GM18499 (cell line): Measurements from ENCODE around the gene TENM4.

Source experiments
- ATAC-seq: cut with Tn5 transposase; IDR thresholded peaks from one replicate; pipeline ENCODE4 v1.9.1; 2021; ENCODE audit warnings: moderate number of reproducible peaks; ENCODE audit not compliant: insufficient read depth, unreplicated experiment

The TENM4 gene

DNA sequence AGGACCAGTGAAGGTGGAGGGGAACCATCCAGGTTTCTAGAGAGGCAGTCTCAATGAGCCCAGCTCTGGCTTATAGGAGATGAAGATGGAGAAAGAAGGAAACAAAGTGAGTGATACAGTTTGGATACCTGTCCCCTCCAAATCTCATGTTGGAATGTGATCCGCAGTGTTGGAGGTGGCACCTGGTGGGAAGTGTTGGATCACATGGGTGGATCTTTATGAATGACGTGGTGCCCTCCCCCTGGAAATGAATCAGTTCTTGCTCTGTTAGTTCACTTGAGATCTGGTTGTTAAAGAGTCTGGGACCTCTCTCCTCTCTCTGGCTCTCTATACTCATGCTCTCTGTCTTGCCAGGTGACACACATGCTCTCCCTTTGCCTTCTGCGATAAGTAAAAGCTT is 473.0 kb downstream of the TENM4 start:
- ATAC-seq: no peak

DNA sequence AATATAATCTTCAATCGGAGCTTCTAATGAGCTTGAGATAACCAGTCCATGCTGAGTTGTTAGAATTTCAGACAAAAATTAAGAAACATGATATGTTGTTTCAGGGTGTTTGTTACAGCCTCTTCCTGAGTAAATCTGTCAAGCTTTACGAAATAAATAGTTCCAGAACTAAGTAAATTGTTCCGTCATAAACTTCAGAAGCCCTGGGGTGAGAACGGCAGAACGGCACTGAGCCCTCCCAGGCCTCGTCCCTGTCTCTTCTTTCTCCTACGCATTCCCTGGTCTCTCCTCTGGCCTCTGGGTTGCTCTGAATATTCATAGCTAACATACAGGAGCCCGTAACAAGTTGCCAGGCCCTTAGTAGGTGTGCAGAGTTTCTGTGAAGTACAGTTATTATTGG is 475.4 kb downstream of the TENM4 start:
- ATAC-seq: no peak

DNA sequence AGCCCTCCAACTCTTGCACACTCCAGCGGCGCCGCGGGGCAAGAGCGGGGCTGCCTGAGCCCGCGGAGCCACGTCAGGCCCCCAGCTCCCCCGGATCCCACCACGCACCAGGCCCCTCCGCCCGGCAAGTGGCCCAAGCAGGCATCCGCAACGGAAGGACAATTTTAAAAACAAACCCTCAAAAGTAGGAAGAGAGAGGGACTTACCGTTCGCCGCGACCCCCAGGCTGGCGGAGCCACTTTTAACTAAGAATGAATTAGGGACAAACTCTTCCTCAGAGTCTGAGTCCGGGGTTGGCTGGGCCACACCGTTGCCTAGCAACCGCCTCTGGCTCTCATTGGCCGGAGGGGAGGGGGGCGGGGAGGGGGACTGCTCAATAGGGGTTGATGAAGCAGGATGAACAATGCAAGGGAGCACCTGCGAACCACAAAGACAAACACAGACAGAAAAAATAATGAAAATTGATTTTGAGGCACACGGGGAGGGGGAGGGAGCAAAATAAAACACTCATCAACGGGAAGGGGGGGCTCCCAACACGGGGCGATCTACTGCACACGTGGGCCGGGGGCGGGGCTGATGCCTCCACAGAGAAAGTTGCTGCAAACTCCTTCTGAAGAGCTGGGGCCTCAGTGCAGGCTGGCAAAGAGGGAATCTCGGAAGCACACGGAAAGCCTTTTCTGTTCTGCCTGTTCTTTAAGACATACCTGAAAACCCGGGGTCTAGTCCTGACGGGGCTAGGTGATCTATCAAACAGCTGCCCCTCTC is 478.7 kb downstream of the TENM4 start:
- ATAC-seq: no peak

GRCh38 chr11:78961247-78961646 is 479.6 kb downstream of the TENM4 start:
- ATAC-seq: no peak

DNA sequence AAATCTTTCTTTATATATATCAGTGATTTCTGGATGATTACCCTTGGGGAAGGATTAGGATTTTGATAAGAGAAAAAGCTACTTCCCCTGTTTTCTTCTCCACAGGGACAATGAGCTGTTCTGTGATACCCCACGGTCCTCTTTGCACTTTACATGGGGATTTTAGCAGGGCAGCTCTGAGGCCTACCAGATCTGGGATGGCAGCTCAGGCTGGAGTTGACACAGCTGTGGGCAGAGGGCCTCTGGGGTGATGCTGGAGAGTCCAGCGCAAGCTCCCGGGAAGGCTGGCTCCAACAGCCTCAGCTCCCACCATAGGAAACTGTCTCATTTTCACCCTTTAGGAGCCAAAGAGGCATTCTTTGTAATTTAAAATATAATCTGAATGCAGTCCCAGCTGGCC is 482.4 kb downstream of the TENM4 start:
- ATAC-seq: no peak

GRCh38 chr11:78957476-78958245 is 483.2 kb downstream of the TENM4 start:
- ATAC-seq: no peak

DNA sequence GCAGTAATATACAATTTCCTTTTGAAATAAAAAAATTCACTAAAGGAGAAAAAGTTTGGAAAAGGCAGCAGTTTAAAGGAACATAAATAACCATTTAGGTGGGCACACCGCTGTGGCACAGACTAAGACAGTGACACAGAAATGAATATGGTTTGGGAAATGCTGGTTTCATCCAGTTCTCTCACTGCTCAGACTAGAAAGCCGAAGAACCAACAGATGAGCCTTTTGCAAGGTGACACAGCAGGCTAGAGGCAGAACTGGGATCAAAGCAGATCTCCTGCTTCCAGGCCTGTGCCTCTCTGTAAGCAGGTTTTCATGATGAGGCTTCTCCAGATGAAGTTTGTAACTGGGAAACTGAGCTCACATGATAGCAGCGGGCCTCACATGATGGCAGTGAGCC is 486.1 kb downstream of the TENM4 start:
- ATAC-seq: no peak

DNA sequence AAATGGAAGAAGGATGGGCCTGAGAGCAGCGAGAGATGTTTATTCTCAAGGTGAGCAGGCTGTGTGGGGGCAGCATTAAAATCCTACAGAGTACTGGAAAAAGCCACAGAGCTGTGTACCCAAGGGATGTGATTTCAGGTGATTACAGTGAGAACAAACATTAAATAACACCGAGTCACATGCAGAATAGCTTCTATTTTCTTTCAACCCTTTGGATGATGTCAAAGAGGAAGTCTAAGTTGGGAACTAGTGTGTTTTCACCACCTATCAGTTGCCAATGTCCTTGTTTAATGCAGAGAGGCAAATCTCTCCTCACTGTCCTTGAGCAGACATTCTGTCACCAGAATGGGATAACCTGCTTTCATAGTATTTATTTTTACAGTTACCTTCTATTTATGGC is 486.6 kb downstream of the TENM4 start:
- no peak for ATAC-seq

DNA sequence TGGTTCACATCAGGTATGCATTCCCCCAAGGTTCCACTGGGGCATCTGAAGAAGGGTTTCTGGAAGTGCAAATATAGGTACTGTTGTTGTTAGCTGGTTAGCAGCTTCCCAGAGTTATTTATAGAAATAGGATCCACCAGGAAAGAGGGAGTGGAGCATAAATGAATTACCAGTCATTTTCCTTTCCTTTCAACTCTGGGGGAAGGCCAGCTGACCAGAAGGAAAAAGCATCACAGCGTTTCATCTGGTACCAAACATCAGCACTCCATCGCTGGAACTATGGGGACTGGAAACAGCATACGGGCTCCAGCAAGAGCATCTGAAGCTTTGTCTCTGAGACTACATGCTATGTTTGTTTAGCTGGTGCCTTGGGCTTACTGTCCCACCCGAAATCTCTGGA is 487.9 kb downstream of the TENM4 start:
- no peak for ATAC-seq

- no peak for ATAC-seq
Observed at GRCh38 chr11:78952175-78952574, 488.7 kb downstream of the TENM4 start.

- ATAC-seq: no peak
Observed at GRCh38 chr11:78949976-78950690, 490.7 kb downstream of the TENM4 start.

- no peak for ATAC-seq
Observed at GRCh38 chr11:78946945-78947902, 493.6 kb downstream of the TENM4 start.

DNA sequence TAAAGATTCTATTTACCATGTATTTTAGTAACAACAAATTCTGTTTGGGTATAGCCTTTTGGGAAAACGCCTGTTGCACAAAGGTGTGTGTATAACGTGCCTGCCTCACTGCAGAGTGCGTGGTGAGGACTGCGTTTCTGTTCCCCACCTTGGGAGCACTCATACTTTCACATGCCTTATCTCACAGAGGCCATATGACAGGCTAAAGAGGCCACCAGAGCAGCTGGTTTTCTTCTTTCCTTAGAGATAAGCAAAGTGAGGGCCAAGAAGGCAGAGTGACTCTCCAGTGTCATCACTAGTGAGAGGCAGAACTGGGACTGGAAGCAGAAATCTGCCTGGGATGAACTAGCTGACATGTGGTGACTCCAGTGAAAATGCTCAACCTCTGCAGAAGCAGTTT is 497.0 kb downstream of the TENM4 start:
- no peak for ATAC-seq

DNA sequence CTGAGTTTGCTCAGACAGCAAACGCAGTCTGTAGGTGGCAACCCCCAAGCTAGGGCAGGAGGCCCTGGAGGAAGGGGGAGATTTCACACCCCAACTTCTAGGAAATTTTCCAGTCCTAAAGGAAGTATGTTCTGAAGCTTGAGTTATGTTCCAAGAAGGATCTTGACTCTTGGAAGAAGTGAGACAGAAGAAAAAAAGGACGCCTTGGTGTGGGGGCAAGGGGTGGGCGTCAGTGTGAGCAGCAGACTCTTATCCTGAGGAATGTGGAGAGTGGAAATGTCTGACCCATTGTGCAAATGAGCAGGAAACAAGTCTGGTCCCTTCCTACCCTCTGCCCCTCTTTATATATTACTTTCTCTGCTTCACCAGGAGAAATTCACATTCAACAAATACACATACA is 497.7 kb downstream of the TENM4 start:
- no peak for ATAC-seq

DNA sequence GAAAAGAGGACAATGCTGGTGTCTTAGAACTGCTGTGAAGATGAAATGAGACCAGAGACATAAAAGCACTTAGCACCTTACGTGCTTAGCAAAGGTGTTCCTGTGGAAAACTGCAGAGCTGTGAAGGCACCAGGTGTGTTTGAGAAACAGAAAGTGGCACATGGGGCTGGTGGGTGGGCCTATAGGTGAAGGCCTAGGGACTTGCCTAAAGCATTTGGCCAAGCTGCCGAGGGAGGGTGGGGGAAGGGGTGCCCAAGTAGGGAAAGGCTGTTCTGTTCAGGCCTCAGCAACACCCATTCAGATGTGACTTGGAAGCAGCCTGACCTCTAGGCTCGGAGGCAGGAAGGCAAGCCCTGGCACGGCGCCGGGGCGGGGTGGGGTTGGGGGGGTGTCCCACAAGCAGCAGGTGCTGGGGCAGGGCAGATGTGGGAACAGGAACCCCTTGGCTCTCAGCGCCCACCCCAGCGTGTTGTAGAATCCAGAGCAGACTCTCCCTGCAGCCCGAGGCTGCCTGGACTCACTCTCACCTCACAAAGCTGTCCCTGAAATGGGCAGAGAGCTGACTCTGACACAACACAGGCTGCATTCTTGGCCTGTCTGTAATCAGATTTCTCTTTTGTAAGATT is 499.5 kb downstream of the TENM4 start:
- ATAC-seq: no peak

GRCh38 chr11:78940500-78941225 is 500.2 kb downstream of the TENM4 start:
- ATAC-seq: no peak

- no peak for ATAC-seq
Observed at GRCh38 chr11:78938971-78939370, 501.9 kb downstream of the TENM4 start.

DNA sequence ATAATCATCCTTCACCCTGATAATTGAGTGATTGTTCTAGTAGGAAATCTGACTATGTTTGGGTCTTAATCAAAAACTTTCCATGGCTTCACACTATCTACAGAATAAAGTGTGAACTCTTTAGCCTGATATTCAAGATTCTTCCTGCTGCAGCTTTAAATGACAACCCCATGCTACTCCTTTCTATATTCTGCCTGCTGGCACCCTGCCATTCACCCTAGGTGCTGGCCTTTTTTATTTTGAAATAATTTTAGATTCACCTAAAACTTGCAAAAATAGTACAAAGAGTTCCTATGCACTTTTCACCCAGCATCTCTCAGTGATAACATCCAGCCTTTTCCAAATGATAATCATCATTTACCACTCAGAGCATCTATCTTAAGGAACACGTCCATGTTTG is 502.8 kb downstream of the TENM4 start:
- no peak for ATAC-seq
